ENCODE results near the gene GPR158.

DNA sequence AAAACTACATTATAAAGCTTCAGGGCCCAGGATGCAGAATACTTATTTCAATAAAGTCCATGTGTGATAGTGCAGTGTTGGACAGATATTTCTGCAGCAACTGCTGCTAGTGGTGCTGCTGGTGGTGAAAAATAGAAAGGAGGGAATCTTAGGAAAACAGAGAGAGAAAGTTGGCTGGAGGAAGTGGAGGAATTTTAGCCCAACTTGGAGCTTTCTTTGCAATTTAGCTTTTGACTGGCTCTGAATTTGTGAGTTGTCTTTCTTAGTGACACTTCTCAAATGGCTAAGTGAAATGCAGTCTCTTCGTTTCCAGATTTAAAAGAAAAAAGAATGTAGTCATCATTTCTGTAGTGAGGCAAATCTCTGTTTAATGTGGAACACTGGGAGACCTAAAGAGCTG is 45.4 kb downstream of the GPR158 start:
- TF ChIP-seq POLR2A (IDR thresholded peaks at IDR 0.05; ENCODE audit: low read depth, low read length): no peak
- TF ChIP-seq TAF1 (IDR thresholded peaks at IDR 0.05; ENCODE audit: borderline replicate concordance, low read depth, low read length): no peak
- TF ChIP-seq POLR2AphosphoS5 (IDR thresholded peaks at IDR 0.05; ENCODE audit: low read depth, low read length): no peak

All from GM12892 (cell line).